ENCODE measurements around the gene CYB5R4.
"Not testable (repeated sequence)": the region's sequence is repeated elsewhere in the genome, so short reads cannot be mapped to it uniquely, and the experiment has no call there.

Gene CYB5R4

DNA sequence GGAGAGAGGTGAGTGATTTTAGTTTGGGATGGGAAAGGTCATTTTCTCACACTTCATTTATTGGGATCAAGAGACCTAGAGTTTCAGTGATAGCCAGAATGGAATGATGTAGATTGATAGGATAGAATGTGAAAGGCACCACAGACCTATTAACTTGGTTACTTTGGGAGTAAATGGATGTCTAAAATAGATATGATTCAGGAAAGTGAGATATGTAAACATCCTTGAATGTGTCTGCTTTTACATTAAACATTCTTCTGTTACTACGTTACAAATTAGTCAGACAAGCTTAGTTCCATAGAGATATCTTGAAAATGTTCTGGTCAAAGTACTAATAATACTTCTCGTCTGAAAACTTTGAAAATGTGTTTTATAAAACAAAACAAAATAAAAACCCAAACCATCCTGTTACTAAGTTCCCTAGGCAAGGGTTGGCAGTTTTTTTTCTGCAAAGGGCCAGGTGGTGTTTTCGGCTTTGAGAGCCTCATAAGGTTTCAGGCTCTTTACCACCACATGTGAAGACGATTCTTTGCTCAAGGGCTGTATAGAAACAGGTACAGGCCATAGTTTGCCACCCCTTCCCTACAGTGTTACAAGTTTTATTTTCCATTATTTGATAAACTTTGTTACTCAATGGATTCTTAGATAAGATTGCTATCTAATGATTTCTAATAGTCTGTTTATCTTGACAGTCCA, 3.4 kb downstream of the CYB5R4 start:
- DNase-seq (ENCODE audit: low read depth), result peak; percentile 56

DNA sequence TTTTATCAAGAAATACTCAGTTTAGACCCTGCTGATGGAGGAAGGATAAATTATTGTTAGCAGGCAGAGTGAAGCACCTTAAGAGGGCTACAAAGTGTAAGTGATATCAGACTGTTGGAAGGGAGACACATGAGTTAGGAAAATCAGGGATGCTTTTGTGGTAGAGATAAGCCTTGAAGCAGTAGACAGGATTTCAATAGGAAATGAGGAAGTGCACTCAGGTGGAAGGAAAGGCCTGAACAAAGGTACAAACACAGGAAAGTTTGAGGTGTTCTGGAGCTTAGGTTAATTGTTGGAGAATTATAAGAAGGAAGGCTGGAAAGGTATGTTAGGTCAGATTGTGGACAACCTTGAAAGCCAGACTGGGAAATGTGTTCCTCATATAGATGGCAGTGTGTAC, 7.6 kb downstream of the CYB5R4 start:
- no peak for DNase-seq (ENCODE audit: low read depth)

DNA sequence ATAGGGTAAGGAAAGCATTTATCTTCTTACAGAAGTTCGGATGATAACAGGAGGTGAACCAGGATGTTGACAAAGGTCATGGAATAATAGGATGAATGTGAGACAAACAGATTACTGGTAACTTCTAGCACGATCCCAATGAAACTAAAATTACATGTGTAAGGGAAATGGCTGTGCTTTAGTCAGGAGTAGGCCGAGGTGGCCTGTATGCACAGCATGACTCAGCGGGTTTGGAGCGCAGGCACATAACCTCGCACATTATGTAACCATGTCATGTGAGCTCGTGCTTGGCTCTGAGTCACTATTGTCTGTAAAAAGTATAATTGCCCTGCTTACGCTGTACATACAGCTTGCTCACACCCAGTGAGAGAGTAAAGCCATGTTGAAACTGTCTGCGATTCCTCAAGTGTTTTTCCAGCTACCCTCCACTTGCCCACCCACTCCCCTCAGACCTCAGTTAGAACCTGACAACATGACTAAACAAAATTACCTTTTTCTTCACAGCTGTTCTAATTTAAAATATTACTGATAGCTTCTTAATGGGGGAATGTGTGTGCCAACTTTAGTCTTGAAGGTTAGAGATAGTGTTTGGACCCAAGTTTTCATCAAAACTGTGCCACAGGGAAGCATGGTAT, 8.2 kb downstream of the CYB5R4 start:
- peak; percentile 98 for DNase-seq (ENCODE audit: low read depth)

DNA sequence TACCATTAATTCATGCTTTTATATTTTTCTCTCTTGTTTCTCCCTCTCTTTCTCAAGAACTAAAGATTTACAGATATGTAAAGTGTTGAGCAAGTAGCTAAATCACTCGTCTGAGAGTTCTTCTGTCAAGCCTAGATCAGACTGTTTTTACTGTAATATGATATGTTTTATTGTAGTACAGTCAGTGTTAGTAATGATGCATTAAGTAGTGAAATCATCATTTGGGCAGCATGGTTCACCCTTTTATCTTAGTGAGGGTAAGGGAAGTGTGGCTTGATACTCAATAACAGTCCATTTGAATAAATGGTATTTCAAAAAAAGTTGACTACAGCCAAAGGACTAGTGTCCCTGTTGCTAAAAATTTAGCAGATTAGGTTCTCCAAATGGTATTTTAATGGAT, 9.2 kb downstream of the CYB5R4 start:
- DNase-seq (ENCODE audit: low read depth), result peak; percentile 91

DNA sequence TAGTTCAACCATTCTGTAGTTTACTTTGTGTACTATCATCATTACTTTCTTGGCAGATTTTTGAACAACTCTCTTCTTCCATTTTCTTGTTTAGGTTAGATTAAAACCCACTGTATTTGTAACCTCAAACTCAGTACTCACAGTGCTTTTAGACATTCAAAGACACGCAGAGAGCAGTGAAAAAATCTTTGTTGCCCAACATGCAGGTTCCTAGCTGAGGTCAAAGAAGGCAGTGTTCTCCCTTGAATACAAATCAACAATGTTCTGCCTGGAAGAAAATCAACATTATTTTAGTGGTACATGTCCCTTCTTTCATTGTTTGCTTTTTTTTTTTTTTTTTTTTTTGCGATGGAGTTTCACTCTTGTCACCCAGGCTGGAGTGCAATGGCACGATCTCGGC, 11.2 kb downstream of the CYB5R4 start:
- no peak for DNase-seq (ENCODE audit: low read depth)

DNA sequence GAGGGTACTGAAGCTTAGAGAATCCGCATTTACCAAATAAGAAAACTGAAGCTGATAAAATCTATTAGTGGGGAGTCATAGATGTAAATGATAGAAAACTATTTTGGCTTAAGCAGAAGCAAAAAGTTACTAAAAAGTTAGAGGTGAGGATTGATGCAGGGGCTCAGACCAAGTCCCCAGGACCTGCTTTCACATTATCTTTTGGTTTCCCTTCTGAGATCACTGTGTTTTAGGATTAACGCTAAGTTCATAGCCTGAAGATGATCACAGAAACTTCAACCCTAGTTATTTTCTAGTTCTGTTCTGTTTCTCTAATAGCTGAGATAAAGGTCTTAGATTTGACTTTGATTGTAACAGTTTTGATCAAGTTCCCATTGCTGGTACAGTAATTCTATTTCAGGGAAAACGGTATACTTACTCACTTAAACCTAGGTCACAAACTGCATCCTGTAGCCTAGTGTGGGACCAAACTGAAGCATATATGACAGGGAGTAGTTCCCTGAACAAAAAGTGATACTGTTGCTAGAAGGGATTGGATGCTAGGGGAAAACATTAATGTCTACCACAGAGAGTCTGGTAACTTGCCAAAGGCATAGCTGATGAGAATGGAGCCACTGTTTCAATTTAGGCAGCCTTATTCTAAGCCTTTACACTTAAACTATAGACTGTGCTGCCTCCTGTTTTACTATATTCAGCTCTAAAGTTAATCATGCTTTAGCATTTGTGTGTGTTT, 13.1 kb downstream of the CYB5R4 start:
- DNase-seq (ENCODE audit: low read depth), result peak; percentile 37

DNA sequence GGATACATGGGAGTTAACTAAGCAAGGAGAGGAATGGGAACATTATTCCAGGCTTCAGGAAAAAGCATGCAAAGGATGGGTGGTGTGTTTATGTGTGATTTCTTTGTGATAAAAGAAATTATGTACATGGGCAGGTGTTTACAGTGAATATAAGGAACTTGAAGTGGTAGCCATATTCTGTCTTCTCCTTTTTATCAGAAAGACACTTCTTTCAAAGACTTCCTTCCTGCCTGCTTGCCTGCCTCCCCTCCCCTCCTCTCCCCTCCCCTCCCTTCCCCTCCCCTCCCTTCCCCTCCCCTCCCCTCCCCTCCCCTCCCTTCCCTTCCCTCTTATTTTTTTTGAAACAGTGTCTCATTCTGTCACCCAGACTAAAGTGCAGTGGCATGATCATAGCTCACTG, 14.4 kb downstream of the CYB5R4 start:
- no peak for DNase-seq (ENCODE audit: low read depth)

DNA sequence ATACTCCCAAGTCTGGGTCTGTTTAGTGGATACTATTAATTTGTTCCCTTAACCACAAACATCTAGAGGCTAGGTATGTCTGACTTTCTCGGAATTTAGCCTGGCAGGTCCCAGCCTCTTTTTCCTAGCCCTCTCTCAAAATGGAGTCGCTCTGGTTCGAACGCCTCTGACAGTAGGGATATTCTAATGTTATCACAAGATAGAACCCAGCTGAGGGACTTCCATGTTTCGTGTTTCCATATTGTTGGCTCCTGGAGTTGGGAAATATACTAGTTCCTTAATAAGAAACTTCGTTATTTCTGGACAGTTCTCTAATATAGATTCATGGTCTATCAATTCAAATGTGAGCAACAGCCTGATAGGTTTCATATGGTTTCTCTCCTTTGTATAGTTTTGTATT, 16.4 kb downstream of the CYB5R4 start:
- no peak for DNase-seq (ENCODE audit: low read depth)

DNA sequence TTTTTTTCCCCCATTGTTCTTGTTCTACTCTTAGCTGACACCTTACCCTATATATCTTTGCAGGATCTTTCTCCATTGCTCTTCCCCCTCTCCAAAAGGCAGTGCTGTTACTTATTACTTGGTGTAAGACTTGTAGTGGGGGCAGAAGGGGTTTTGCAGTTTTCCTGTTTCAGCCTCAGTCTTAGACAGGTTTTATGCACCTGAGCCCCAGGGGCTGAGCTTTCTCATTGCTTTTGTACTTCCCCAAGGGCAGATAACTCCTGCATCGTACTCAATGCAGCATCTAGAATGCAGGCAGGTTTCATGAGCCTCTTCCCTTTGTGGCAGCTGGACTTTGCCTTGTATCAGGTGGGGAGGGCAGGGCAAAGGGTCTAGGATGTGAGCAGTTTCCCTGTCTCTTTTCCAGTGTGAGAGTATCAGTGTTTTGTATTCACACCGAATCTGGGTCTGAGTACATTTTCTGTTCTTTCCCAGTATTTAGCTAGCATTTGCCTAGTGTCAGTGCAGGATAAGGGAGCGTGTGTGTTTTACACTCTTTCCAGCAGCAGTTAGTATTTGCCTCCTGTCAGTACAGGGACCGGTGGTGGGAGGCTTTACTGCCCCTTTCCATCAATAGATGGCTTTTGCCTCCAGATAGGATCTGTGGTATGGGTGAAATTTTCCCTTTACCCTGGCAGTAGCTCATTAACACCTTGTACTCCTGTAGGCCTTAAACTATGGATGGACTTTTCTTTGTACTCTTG, 19.6 kb downstream of the CYB5R4 start:
- DNase-seq (ENCODE audit: low read depth), result no peak

DNA sequence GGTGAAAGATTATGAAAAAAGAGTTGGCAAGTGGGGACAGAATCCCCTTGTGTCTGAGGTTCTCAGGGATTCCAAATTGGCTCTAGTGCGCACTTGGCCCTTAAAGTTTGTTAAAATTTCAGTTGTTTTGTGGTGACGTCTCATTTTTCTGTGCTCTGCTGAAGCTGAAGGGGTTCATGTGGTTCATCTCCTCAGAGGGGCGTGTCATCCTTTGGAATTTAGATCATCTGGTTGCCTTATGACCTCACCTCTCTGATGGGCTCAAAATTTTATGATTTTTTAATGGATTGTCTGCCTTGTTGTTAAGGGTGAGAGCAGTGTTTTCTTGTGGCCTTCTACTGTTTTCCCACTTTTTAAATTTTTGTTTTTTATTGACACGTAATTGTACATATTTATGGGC, 20.3 kb downstream of the CYB5R4 start:
- no peak for DNase-seq (ENCODE audit: low read depth)

DNA sequence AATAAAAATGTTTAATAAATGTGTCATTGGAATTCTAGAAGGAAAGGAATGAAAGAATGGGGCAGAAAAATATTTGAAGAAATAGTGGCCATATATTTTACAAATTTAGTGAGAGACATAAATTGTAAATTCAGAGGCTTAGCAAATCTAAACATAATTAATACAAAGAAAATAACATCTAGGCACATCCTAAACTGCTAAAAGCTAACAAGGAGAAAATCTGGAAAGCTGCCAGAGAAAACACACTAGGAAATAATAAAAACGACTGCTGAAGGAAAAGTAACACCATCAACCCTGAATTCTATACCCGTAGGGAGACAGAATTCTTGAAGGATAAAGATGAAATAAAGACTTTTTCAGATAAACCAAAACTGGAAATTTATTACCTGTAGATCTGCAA, 23.8 kb downstream of the CYB5R4 start:
- DNase-seq (ENCODE audit: low read depth), result no peak

DNA sequence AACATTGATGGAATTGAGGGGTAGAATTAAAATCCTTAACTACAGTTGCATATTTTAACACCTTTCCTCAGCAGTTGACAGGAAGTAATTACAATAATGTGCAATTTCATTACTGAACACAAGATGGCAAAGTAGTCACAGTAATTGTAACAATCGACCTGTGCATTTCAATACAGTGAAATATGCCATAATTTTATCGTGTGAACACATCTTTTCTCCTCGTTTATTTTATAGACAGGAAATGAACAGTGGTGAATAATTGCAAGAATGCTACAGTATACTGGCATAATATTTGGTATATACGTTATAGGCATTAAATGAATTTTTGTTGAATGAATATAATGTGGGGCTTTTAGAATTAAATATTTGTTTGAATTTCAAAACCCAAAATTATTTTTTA, 25.0 kb downstream of the CYB5R4 start:
- peak; percentile 52 for DNase-seq (ENCODE audit: low read depth)

DNA sequence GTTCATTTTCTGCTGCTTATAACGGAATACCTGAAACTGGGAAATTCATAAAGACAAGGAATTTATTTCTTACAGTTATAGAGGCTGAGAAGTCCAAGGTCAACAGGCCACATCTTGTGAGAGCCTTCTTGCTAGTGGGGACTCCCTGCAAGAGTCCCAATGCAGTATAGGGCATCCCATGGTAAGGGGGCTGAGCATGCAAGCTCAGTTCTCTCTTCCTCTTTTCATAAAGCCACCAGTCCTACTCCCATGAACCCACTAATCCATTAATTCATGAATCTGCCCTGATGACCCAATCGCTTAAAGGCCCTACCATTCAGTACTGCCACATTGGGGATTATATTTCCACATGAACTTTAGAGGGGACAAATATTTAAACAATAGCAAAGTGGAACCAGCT, 26.5 kb downstream of the CYB5R4 start:
- no peak for DNase-seq (ENCODE audit: low read depth)

DNA sequence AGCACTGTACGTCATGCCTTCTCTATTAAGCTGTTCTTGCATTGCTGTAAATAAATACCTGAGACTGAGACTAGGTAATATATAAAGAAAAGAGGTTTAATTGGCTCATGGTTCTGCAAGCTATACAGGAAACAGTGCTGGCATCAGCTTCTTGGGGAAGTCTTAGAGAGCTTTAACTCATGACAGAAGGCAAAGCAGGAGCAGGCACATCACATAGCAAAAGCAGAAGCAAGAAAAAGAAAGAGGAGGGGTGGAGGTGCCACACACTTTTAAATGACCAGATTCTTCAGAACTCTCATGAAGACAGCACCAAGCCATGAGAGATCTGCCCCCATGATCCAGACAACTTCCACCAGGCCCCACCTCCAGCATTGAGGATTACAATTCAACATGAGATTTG, 30.1 kb downstream of the CYB5R4 start:
- DNase-seq (ENCODE audit: low read depth), result no peak

DNA sequence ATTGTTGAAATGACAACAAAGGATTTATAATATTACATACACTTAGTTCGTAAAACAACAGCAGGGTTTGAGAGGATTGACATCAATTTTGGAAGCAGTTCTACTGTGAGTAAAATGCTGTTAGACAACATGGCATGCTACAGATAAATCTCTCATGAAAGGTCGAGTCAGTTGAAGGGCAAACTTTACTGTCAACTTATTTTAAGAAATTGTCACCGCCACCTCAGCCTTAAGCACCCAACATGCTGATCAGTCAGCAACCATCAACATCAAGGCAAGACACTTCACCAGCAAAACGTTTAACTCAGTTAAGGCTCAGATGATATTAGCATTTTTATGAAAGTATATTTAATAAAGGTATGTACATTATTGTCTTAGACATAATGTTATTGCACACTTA, 31.0 kb downstream of the CYB5R4 start:
- no peak for DNase-seq (ENCODE audit: low read depth)

DNA sequence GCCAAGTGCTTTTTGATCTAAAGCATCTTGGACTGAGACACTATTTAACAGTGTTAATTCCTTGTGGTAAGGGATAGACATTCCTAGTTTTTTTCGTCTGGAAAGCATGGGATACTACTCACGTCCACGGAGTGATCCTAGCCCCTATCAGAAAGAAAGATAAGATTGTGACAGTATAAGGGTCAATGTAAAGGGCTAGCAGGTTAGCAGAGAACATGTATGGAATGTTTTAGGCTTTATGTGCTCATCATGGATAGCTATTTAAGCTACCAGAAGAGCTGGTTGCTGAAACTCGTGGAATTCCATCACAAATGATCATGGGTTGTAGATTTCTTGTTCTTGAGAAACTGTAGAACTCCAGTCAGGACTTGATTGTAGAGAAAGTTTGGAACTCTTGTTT, 32.1 kb downstream of the CYB5R4 start:
- no peak for DNase-seq (ENCODE audit: low read depth)

DNA sequence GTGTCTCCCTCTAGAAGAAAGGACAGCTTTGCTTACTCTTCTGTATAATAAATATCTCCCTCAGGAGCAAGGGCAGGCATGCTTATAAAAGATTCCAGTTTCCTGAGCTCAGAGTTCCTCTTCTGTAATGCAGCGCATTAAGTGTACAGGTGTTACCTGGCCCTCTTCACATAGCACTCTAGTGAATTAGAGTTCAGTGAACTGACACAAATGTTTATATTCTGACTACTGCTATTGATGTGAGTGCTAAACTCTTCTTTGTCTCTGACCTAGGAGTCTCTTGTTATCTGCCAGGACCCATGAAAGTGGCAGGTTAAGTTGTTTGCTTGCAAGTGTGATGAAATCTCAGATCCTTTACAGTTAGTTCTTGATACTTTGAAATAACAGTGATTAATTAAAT, 33.5 kb downstream of the CYB5R4 start:
- no peak for DNase-seq (ENCODE audit: low read depth)

DNA sequence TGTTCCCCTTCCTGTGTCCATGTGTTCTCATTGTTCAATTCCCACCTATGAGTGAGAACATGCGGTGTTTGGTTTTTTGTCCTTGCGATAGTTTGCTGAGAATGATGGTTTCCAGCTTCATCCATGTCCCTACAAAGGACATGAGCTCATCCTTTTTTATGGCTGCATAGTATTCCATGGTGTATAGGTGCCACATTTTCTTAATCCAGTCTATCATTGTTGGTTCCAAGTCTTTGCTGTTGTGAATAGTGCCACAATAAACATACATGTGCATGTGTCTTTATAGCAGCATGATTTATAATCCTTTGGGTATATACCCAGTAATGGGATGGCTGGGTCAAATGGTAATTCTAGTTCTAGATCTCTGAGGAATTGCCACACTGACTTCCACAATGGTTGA, 37.6 kb downstream of the CYB5R4 start:
- DNase-seq (ENCODE audit: low read depth), result not testable (repeated sequence)

DNA sequence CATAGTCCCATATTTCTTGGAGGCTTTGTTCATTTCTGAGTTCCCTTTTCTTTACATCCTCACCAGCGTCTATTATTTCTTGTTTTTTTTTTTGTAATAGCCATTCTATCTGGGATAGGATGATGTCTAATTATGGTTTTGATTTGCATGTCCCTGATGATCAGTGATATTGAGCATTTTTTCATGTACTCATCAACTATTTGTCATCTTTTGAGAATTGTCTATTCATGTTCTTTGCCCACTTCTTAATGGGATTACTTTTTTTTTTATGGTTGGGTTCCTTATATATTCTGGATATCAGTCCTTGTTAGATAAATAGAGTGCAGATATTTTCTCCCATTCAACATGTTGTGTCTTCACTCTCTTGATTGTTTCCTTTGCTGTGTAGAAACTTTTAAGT, 42.1 kb downstream of the CYB5R4 start:
- DNase-seq (ENCODE audit: low read depth), result no peak

DNA sequence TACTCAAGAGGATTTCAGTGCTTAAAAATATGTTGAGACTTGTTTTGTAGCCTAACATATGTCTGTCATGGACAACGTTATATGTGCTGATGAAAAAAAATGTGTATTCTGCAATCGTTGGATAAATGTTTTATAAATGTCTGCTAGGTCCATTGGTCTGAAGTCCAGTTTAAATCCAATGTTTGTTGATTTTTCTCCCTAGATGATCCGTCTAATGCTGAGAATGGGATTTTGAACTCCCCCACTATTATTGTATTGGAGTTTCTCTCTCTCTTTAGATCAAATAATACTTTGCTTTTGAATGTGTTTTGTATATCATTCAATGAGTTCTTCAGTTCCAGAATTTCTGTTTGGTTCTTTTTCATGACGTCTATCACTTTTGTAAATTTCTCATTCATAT, 44.9 kb downstream of the CYB5R4 start:
- DNase-seq (ENCODE audit: low read depth), result no peak

DNA sequence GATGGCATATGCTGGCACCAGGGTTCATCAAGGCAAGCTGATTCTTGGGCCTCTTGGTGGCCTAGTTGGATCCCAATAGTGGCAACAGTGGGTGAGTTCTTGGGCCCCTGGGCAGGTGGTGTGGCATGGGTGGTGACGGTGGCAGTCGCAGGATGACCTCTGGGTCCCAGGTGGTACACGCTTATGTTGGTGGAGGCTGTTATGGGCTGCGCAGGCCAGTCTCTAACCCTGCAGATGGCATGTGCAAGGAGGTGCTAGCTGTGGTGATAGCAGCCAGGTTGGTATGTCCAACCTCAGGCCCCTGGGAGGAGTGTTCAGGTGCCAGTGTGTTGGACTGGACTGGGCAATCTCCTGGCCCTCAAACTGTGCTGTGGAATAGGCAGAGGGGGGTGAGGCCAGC, 46.2 kb downstream of the CYB5R4 start:
- DNase-seq (ENCODE audit: low read depth), result no peak

DNA sequence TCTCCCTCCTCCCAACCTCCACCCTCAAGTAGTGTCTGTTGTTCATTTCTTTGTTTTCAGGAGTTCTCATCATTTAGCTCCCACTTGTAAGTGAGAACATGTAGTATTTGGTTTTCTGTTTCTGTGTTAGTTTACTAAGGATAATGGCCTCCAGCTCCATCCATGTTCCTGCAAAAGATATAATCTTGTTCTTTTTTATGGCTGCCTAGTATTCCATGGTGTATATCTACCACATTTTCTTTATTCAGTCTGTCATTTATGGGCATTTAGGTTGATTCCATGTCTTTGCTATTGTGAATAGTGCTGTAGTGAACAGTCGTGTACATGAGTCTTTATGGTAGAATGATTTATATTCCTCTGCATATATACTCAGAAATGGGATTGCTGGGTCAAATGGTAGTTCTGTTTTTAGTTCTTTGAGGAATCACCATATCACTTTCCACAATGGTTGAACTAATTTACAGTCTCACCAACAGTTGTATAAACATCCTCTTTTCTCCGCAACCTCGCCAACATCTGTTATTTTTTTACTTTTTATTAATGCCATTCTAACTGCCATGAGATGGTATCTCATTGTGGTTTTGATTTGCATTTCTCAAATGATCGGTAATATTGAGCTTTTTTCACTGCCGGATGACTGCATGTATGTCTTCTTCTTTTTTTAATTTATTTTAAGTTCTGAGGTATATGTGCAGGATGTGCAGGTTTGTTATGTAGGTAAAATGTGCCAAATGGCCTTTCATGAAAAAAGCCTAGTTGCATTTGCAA, 48.3 kb downstream of the CYB5R4 start:
- not testable (repeated sequence) for DNase-seq (ENCODE audit: low read depth)

Measured in iris pigment epithelial cell (primary cell).